Measurements from ENCODE around the gene RBM45. TPM values are rescaled to one million over a fixed set of nuclear protein-coding genes. Genes with fewer than 3 reads are reported as not detected.

The RBM45 gene
- total and polyA plus RNA-seq, 11 donors, result 3.8 to 11.2 (median 6.8) TPM

- TF ChIP-seq CTCF (IDR thresholded peaks at IDR 0.05), result no peak
- peak in 1 of 2 donors; percentile 28 for TF ChIP-seq POLR2A (IDR thresholded peaks at IDR 0.05)
- 3% methylated on average over 38 to 44 of the region's 44 CpGs for WGBS, 4 donors
These were observed 39.6 kb upstream of the RBM45 start, which contains the start of gene PDE11A for GRCh38 chr2:178072383-178073301. TSS of gene PDE11A (minus strand) at chr2:178072777. CDS start at chr2:178072437, 340 bp downstream.

GRCh38 chr2:178074123-178075005 is 37.9 kb upstream of the RBM45 start:
- peaks cover 0 to 11% (median 0%) of the 10 kb centered on the region in 12 donors for H3K4me1 ChIP-seq
- peaks cover 0 to 32% (median 0%) of the 10 kb centered on the region in 9 donors for H3K27me3 ChIP-seq
- DNase-seq (no peak), ATAC-seq (no peak)
- 79 to 86% (median 85%) methylated on average over 8 of the region's 8 CpGs for WGBS, 4 donors
- H3K4me3 ChIP-seq, result no peak overlapping the region
- TF ChIP-seq CTCF (IDR thresholded peaks at IDR 0.05), result no peak
- no peak for TF ChIP-seq POLR2A (IDR thresholded peaks at IDR 0.05)
- H3K27ac ChIP-seq, result no peak overlapping the region
- H3K9me3 ChIP-seq, result peaks cover 0 to 4% (median 0%) of the 10 kb centered on the region in 12 donors
- no peaks in the 10 kb centered on the region for H3K36me3 ChIP-seq
- intact Hi-C loops (cut with DNase I), result loop anchor here in 1 of 10 donors (5.0 kb wide), 1 partner anchor 277 kb away; no protein-coding TSS in a partner anchor

More at GRCh38 chr2:178072383-178073301, 39.6 kb upstream of the RBM45 start, which contains the start of gene PDE11A:
- peak within 1 kb of the TSS in 4 of 12 donors; percentile 17 to 62 (median 32) for H3K27ac ChIP-seq
- DNase-seq (peak; percentile 57 to 88 (median 79)), ATAC-seq (peak; percentile 89 to 99 (median 97))
- H3K36me3 ChIP-seq, result no peaks in the 10 kb centered on the region
- H3K4me3 ChIP-seq, result peak within 1 kb of the TSS; percentile 9 to 58 (median 47)
- intact Hi-C loops (cut with DNase I), result loop anchor here in 1 of 10 donors (5.0 kb wide), 1 partner anchor 275 kb away; no protein-coding TSS in a partner anchor
- peaks cover 0 to 41% (median 0%) of the 10 kb centered on the region in 9 donors for H3K27me3 ChIP-seq
- peaks cover 0 to 11% (median 0%) of the 10 kb centered on the region in 12 donors for H3K4me1 ChIP-seq
- H3K9me3 ChIP-seq, result no peaks in the 10 kb centered on the region

- DNase-seq, result no peak
- intact Hi-C loops (cut with DNase I), result no loop called here
- Histone ChIP-seq H3K4me3 (no peak overlapping the region), H3K9me3 (peaks cover 0 to 5% (median 0%) of the 10 kb centered on the region in 12 donors), H3K27me3 (peaks cover 0 to 32% (median 0%) of the 10 kb centered on the region in 9 donors), H3K4me1 (peaks cover 0 to 11% (median 0%) of the 10 kb centered on the region in 12 donors), H3K27ac (no peak overlapping the region), H3K36me3 (no peaks in the 10 kb centered on the region)
- TF ChIP-seq POLR2A (IDR thresholded peaks at IDR 0.05) (no peak), CTCF (IDR thresholded peaks at IDR 0.05) (no peak)
- ATAC-seq, result no peak
- 90 to 96% (median 93%) methylated on average over 1 of the region's 1 CpG for WGBS, 4 donors
These were observed 37.3 kb upstream of the RBM45 start for GRCh38 chr2:178075006-178075326.

All from heart left ventricle (tissue), 16 donors.